Measurements from ENCODE around the gene SLC26A4. TPM values are rescaled to one million over a fixed set of nuclear protein-coding genes. Genes with fewer than 3 reads are reported as not detected.
A peak's percentile ranks its signal among the peaks of the same experiment; 100 is the strongest.

Gene SLC26A4
- total and polyA plus RNA-seq, 9 of the 15 experiments (the other 6 are each of a cell fraction or from before 2014, with no cell fraction given): 0.09 to 1.2 (median 0.33) TPM

DNA sequence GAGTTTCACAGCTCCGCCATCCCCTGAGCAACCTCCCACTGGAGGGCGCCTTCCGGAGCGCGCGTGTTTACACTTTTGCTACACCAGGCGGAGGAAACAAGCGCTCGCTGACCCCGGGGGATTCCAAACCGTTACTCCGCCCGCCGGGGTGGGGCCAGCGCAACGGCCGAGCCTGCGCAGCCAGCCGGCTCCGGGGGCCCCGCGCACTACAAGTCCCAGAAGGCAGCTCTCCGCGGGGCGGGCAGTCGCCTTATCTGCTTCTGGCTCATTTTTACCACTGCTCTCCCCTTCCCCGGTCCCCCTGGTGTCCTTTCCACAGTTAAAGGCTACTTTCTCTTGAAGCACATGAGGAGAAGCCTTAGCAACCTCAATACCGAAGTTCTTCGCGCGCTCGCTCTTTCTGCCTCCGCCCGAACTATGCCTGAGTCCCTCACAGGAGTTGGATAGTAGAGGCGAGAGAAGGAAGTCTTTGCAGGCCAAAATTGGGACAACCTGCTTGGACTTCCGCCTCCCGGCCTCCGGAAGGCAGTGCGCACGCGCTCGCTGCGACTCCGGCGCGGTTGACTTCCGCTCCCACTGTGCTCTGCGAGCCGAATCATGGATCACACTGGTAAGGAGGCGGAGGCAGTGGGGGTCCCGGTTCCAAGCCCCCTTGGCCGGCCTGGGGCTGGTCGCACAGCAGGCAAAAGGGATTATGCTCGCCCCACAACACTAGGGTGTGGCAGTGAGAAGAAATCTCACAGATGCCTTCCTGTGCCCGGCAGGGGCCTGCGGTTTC lies 83.1 kb downstream of the SLC26A4 start, which contains the start of gene CBLL1 (continued):
- TF ChIP-seq SRSF9 (IDR thresholded peaks at IDR 0.05; ENCODE audit: borderline replicate concordance, low read depth, low read length) (no peak), MAFK (IDR thresholded peaks at IDR 0.05; ENCODE audit: low read length) (0 out of 2 replicates have a peak, but pooled peaks have one; percentile 2), ZNF583 (CRISPR knock-in tag; IDR thresholded peaks at IDR 0.05) (no peak), RHOXF2B (CRISPR knock-in tag; conservative IDR thresholded peaks at IDR 0.05) (0 out of 2 replicates have a peak, but pooled peaks have one; percentile 20), SP2 (IDR thresholded peaks at IDR 0.05; ENCODE audit: extremely low read depth, low read depth, low read length, poor library complexity, severe bottlenecking) (peak; percentile 10), NRF1 (conservative IDR thresholded peaks at IDR 0.05 in 1 of 2, IDR thresholded peaks at IDR 0.05 in 1 of 2) (peak; percentile 99), CHD2 (IDR thresholded peaks at IDR 0.05; ENCODE audit: low read depth, low read length) (no peak), MYBL2 (IDR thresholded peaks at IDR 0.05; ENCODE audit: low read depth) (peak; percentile 94), MYBL2 (CRISPR knock-in tag; IDR thresholded peaks at IDR 0.05; ENCODE audit: borderline replicate concordance) (no peak), ZNF780A (CRISPR knock-in tag; IDR thresholded peaks at IDR 0.05) (no peak), EWSR1 (IDR thresholded peaks at IDR 0.05; ENCODE audit: borderline replicate concordance, low read depth, partially characterized antibody) (no peak), MYC (IDR thresholded peaks at IDR 0.05; ENCODE audit: low read depth, low read length) (peak; percentile 86), MYC (CRISPR knock-in tag; IDR thresholded peaks at IDR 0.05; ENCODE audit: borderline replicate concordance, low read depth) (peak; percentile 77; the same call in 1 of the 2 replicates), ZKSCAN8 (CRISPR knock-in tag; IDR thresholded peaks at IDR 0.05) (no peak), ZNF668 (CRISPR knock-in tag; IDR thresholded peaks at IDR 0.05) (no peak), THRB (CRISPR knock-in tag; conservative IDR thresholded peaks at IDR 0.05) (peak; percentile 56; the same call in 1 of the 2 replicates), EHMT2 (IDR thresholded peaks at IDR 0.05) (peak; percentile 31; the same call in 1 of the 2 replicates), RBM39 (optimal IDR thresholded peaks at IDR 0.05; ENCODE audit: low read depth, low read length) (no peak), ZNF311 (CRISPR knock-in tag; IDR thresholded peaks at IDR 0.05) (no peak)
- TF ChIP-seq, protein P1, sequence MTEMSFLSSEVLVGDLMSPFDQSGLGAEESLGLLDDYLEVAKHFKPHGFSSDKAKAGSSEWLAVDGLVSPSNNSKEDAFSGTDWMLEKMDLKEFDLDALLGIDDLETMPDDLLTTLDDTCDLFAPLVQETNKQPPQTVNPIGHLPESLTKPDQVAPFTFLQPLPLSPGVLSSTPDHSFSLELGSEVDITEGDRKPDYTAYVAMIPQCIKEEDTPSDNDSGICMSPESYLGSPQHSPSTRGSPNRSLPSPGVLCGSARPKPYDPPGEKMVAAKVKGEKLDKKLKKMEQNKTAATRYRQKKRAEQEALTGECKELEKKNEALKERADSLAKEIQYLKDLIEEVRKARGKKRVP (CRISPR knock-in tag; IDR thresholded peaks at IDR 0.05): no peak
- TF ChIP-seq, protein P2, sequence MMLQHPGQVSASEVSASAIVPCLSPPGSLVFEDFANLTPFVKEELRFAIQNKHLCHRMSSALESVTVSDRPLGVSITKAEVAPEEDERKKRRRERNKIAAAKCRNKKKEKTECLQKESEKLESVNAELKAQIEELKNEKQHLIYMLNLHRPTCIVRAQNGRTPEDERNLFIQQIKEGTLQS (IDR thresholded peaks at IDR 0.05): no peak
- TF ChIP-seq, protein P2 (CRISPR knock-in tag; conservative IDR thresholded peaks at IDR 0.05): peak; percentile 52; the same call in 1 of the 2 replicates
